H1 (cell line): ENCODE data around the gene CHST11. TPM values are rescaled to one million over a fixed set of nuclear protein-coding genes. Genes with fewer than 3 reads are reported as not detected.

Source experiments
- CTCF ChIA-PET: fragments of 300-600 bp; sonication (Branson Sonifier 250); formaldehyde crosslinking; loops from one replicate; lab custom pipeline; 2021; ENCODE audit not compliant: partially characterized antibody; lab: Charles Lee
- POLR2A ChIA-PET: fragments of 300-600 bp; sonication (Branson Sonifier 250); formaldehyde crosslinking; loops from one replicate; lab custom pipeline; 2021; ENCODE audit warnings: inconsistent platforms; ENCODE audit not compliant: partially characterized antibody; lab: Charles Lee
- DNase-seq, 2 experiments: peaks; one replicate each; pipeline versions ENCODE4 v3.0.0 to v3.0.0-alpha.2; 2010 to 2022; ENCODE audit warnings: low spot score in 2 of 2, low read depth in 1 of 2, mixed read lengths in 1 of 2
- FAIRE-seq: peaks from 2 replicates; lab custom pipeline; 2011; peaks lifted over from hg19 to GRCh38; lab: Jason Lieb, UNC
- H2AFZ ChIP-seq: 2 replicates; pipeline ENCODE4 v1.8.1; 2012; ENCODE audit warnings: low read length, inconsistent platforms
- H2AK5ac ChIP-seq: 2 replicates; pipeline ENCODE4 v1.6.1; 2013; ENCODE audit warnings: low read depth, low read length
- H2BK120ac ChIP-seq: replicated peaks from 2 replicates; pipeline ENCODE3; 2013; ENCODE audit warnings: low read depth, low read length, inconsistent platforms
- H2BK12ac ChIP-seq: 2 replicates; pipeline ENCODE4 v1.6.1; 2013; ENCODE audit warnings: low read depth, low read length
- H2BK15ac ChIP-seq: 2 replicates; pipeline ENCODE4 v1.6.1; 2013; ENCODE audit warnings: low read length
- H2BK20ac ChIP-seq: 2 replicates; pipeline ENCODE4 v1.6.1; 2013; ENCODE audit warnings: low read length
- H2BK5ac ChIP-seq: 2 replicates; pipeline ENCODE4 v1.6.1; 2013; ENCODE audit warnings: low read depth, low read length
- H3K14ac ChIP-seq: 2 replicates; pipeline ENCODE4 v1.6.1; 2013; ENCODE audit warnings: inconsistent platforms; ENCODE audit not compliant: insufficient read length
- H3K18ac ChIP-seq: 2 replicates; pipeline ENCODE4 v1.6.1; 2013; ENCODE audit warnings: low read length; ENCODE audit errors: extremely low read depth
- H3K23ac ChIP-seq: 2 replicates; pipeline ENCODE4 v1.6.1; 2013; ENCODE audit warnings: inconsistent platforms; ENCODE audit not compliant: insufficient read length
- H3K23me2 ChIP-seq: 2 replicates; pipeline ENCODE4 v1.6.1; 2013; ENCODE audit warnings: low read depth, low read length
- H3K27ac ChIP-seq: 2 replicates; pipeline ENCODE4 v1.6.1; 2011; ENCODE audit warnings: low read depth, low read length, inconsistent platforms
- H3K27me3 ChIP-seq, 4 experiments: replicated peaks in 1 of 4; 1 replicate in 1 of 4; 2 replicates in 3 of 4; pipeline versions ENCODE4 v1.6.1 to v1.8.1; 2011 to 2013; ENCODE audit warnings: low read length in 3 of 4, mild to moderate bottlenecking in 3 of 4, inconsistent platforms in 2 of 4, mixed read lengths in 2 of 4, moderate library complexity in 1 of 4; ENCODE audit not compliant: control insufficient read depth in 3 of 4, insufficient read depth in 3 of 4; ENCODE audit errors: extremely low read depth in 1 of 4
- H3K36me3 ChIP-seq, 4 experiments: 2 replicates each; pipeline versions ENCODE4 v1.6.1 to v1.8.1; 2011 to 2013; ENCODE audit warnings: mild to moderate bottlenecking in 4 of 4, low read length in 3 of 4, moderate library complexity in 2 of 4, control low read depth in 1 of 4, inconsistent platforms in 1 of 4; ENCODE audit not compliant: insufficient read depth in 4 of 4, control insufficient read depth in 2 of 4
- H3K4ac ChIP-seq: replicated peaks from 2 replicates; pipeline ENCODE3; 2013; ENCODE audit warnings: low read length, low read depth, mixed read lengths, inconsistent platforms; ENCODE audit not compliant: insufficient read length
- H3K4me1 ChIP-seq, 4 experiments: replicated peaks in 1 of 4; 1 replicate in 1 of 4; 2 replicates in 3 of 4; pipeline versions ENCODE4 v1.6.1 to v1.8.1; 2011 to 2013; ENCODE audit warnings: low read length in 3 of 4, inconsistent platforms in 2 of 4, mixed read lengths in 1 of 4; ENCODE audit not compliant: insufficient read depth in 4 of 4, control insufficient read depth in 3 of 4
- H3K4me2 ChIP-seq, 2 experiments: 2 replicates each; pipeline versions ENCODE4 v1.6.1 to v1.8.1; 2011 to 2013; ENCODE audit warnings: low read depth in 2 of 2, low read length in 2 of 2, control low read depth in 1 of 2, inconsistent platforms in 1 of 2, mild to moderate bottlenecking in 1 of 2; ENCODE audit not compliant: insufficient read depth in 1 of 2
- H3K4me3 ChIP-seq, 4 experiments: fragments of 200-600, 300-600 bp in 1 of 4; sonication (generic), shearing (Covaris generic), sonication (Bioruptor Twin) in 1 of 4; 2 replicates each; pipeline versions ENCODE4 v1.5.1 to v1.8.1; 2011 to 2016; ENCODE audit warnings: low read length in 4 of 4, low read depth in 3 of 4, control low read depth in 2 of 4, inconsistent platforms in 2 of 4, mild to moderate bottlenecking in 2 of 4, mixed read lengths in 1 of 4, moderate library complexity in 1 of 4; ENCODE audit not compliant: insufficient read depth in 2 of 4; ENCODE audit errors: extremely low read depth in 1 of 4
- H3K56ac ChIP-seq: replicated peaks from 2 replicates; pipeline ENCODE3; 2013; ENCODE audit warnings: low read depth, mild to moderate bottlenecking, mixed read lengths, low read length, inconsistent platforms; ENCODE audit not compliant: insufficient read length
- H3K79me1 ChIP-seq: 2 replicates; pipeline ENCODE4 v1.6.1; 2013; ENCODE audit warnings: low read depth, low read length, control low read depth
- H3K79me2 ChIP-seq, 2 experiments: 2 replicates each; pipeline versions ENCODE4 v1.6.1 to v1.8.1; 2012 to 2013; ENCODE audit warnings: low read length in 2 of 2, mild to moderate bottlenecking in 2 of 2, inconsistent platforms in 1 of 2; ENCODE audit not compliant: insufficient read depth in 2 of 2, control insufficient read depth in 1 of 2
- H3K9ac ChIP-seq, 4 experiments: replicated peaks in 1 of 4; 1 replicate in 1 of 4; 2 replicates in 3 of 4; pipeline versions ENCODE4 v1.6.1 to v1.8.1; 2011 to 2013; ENCODE audit warnings: low read depth in 3 of 4, low read length in 3 of 4, control low read depth in 2 of 4, mild to moderate bottlenecking in 2 of 4, moderate library complexity in 2 of 4, inconsistent platforms in 1 of 4; ENCODE audit errors: extremely low read depth in 1 of 4
- H3K9me3 ChIP-seq, 2 experiments: 2 replicates each; pipeline versions ENCODE4 v1.6.1 to v1.8.1; 2012 to 2013; ENCODE audit warnings: mild to moderate bottlenecking in 2 of 2, moderate library complexity in 2 of 2, control low read depth in 1 of 2, inconsistent platforms in 1 of 2, low read depth in 1 of 2, low read length in 1 of 2, mixed read lengths in 1 of 2; ENCODE audit not compliant: insufficient read depth in 2 of 2
- H4K20me1 ChIP-seq, 2 experiments: replicated peaks in 1 of 2; 2 replicates each; pipeline versions ENCODE3 to v1.8.1; 2011 to 2013; ENCODE audit warnings: inconsistent platforms in 2 of 2, low read length in 2 of 2, mild to moderate bottlenecking in 1 of 2; ENCODE audit not compliant: insufficient read depth in 2 of 2, control insufficient read depth in 1 of 2
- H4K5ac ChIP-seq: 2 replicates; pipeline ENCODE4 v1.6.1; 2013; ENCODE audit warnings: low read length, low read depth, mixed read lengths, inconsistent platforms; ENCODE audit not compliant: insufficient read length
- H4K8ac ChIP-seq: 2 replicates; pipeline ENCODE4 v1.8.0; 2013; ENCODE audit warnings: mild to moderate bottlenecking, moderate library complexity, low read length, inconsistent platforms; ENCODE audit not compliant: insufficient read depth; ENCODE audit errors: extremely low read depth
- H4K91ac ChIP-seq: replicated peaks from 2 replicates; pipeline ENCODE3; 2013; ENCODE audit warnings: low read length, mixed read lengths, inconsistent platforms; ENCODE audit not compliant: insufficient read length
- ATF3 ChIP-seq: IDR thresholded peaks from 2 replicates; pipeline ENCODE4 v1.6.1; 2011; ENCODE audit warnings: low read depth, mild to moderate bottlenecking, low read length; ENCODE audit not compliant: insufficient read depth
- CHD1 ChIP-seq: IDR thresholded peaks from 2 replicates; pipeline ENCODE4 v1.6.1; 2012; ENCODE audit warnings: low read depth, low read length, improper control_type of control experiment
- CTBP2 ChIP-seq: IDR thresholded peaks from 2 replicates; pipeline ENCODE4 v1.7.0; 2011; ENCODE audit warnings: borderline replicate concordance, mild to moderate bottlenecking, moderate library complexity, mixed read lengths, low read length; ENCODE audit not compliant: insufficient read depth, insufficient read length
- EGR1 ChIP-seq: IDR thresholded peaks from 2 replicates; pipeline ENCODE4 v1.6.1; 2011; ENCODE audit warnings: low read depth, low read length, borderline replicate concordance
- FOSL1 ChIP-seq: IDR thresholded peaks from 2 replicates; pipeline ENCODE4 v1.6.1; 2011; ENCODE audit warnings: mild to moderate bottlenecking, low read depth, low read length, moderate library complexity; ENCODE audit not compliant: insufficient read depth
- GABPA ChIP-seq: IDR thresholded peaks from 2 replicates; pipeline ENCODE4 v1.6.1; 2011; ENCODE audit warnings: mild to moderate bottlenecking, low read length, moderate library complexity, borderline replicate concordance; ENCODE audit not compliant: insufficient read depth
- HDAC2 ChIP-seq, 2 experiments: fragments of 300-600 bp in 1 of 2; sonication (generic) in 1 of 2; IDR thresholded peaks; 2 replicates each; pipeline ENCODE4 v1.6.1; 2011 to 2012; ENCODE audit warnings: low read depth in 2 of 2, low read length in 2 of 2, mild to moderate bottlenecking in 2 of 2, moderate library complexity in 2 of 2, borderline replicate concordance in 1 of 2, inconsistent platforms in 1 of 2
- RBBP5 ChIP-seq: IDR thresholded peaks from 2 replicates; pipeline ENCODE4 v1.7.1; 2012; ENCODE audit warnings: low read depth, mild to moderate bottlenecking, inconsistent platforms, low read length, moderate library complexity, borderline replicate concordance
- SIN3A ChIP-seq, 2 experiments: IDR thresholded peaks in 1 of 2; conservative IDR thresholded peaks in 1 of 2; 2 replicates each; pipeline ENCODE4 v1.6.1; 2011 to 2012; ENCODE audit warnings: low read length in 2 of 2, improper control_type of control experiment in 1 of 2, low read depth in 1 of 2, mild to moderate bottlenecking in 1 of 2
- SP4 ChIP-seq: IDR thresholded peaks from 2 replicates; pipeline ENCODE4 v1.6.1; 2012; ENCODE audit warnings: low read length, inconsistent platforms
- ZNF274 ChIP-seq: IDR thresholded peaks from 2 replicates; pipeline ENCODE4 v1.7.0; 2012; ENCODE audit warnings: low read length, borderline replicate concordance; ENCODE audit errors: extremely low read depth
- WGBS, 2 experiments: shearing (Covaris generic) in 1 of 2; methylation state at CpG; one replicate each; pipeline versions ENCODE4 v1.1.6 to v1.1.7; 2013 to 2015; ENCODE audit warnings: low lambda C conversion rate in 2 of 2, mixed read lengths in 2 of 2, inconsistent platforms in 1 of 2, low coverage in 1 of 2, missing lambda C conversion rate in 1 of 2; ENCODE audit not compliant: insufficient replicate concordance in 2 of 2, insufficient coverage in 1 of 2, insufficient read length in 1 of 2; ENCODE audit errors: extremely low coverage in 1 of 2, missing lambda C conversion rate in 1 of 2; 5-methylcytosine and 5-hydroxymethylcytosine counted together
- polyA plus RNA-seq, 7 experiments: library from polyadenylated mRNA; depleted of rRNA in 3 of 7; stranded (reverse) in 5 of 7; unstranded in 2 of 7; fragments of >200 nt in 5 of 7; fragments of 200-250 nt in 2 of 7; gene quantifications; 1 replicate in 5 of 7; 2 replicates in 1 of 7; 4 replicates in 1 of 7; pipeline versions ENCODE4 v1.2.1 to v1.2.3, GENCODE V29; 2011 to 2013; ENCODE audit warnings: missing spikeins in 2 of 7, mixed read lengths in 2 of 7
- total RNA-seq: library from RNA; stranded (reverse); fragmentation: NEBNext Ultra II Directional; extraction: Animal tissue kit (Norgen Biotek cat#: 25700); gene quantifications from 2 replicates; pipeline ENCODE4 v1.2.1, GENCODE V29; 2021

CHST11 gene
- total and polyA plus RNA-seq, 2 of the 8 experiments (the other 6 are each of a cell fraction or from before 2014, with no cell fraction given), result 14.4 to 20.8 TPM

- Histone ChIP-seq H2BK5ac (no peak overlapping the region), H4K91ac (no peak overlapping the region), H4K5ac (no peak overlapping the region), H2BK12ac (no peak overlapping the region), H3K4me3 (no peak overlapping the region), H2AFZ (no peak overlapping the region), H3K27ac (no peak overlapping the region), H3K36me3 (no peaks in the 10 kb centered on the region), H3K79me1 (no peaks in the 10 kb centered on the region), H3K4ac (no peak overlapping the region), H3K27me3 (no peaks in the 10 kb centered on the region), H2BK20ac (no peak overlapping the region), H3K4me1 (peaks cover 0 to 13% (median 4%) of the 10 kb centered on the region in 4 experiments; a peak in 4 of 7 replicates), H3K56ac (no peak overlapping the region), H4K8ac (no peak overlapping the region), H2BK15ac (no peak overlapping the region), H3K79me2 (no peaks in the 10 kb centered on the region), H3K18ac (no peak overlapping the region), H3K23ac (no peak overlapping the region), H3K9me3 (no peaks in the 10 kb centered on the region), H3K9ac (no peak overlapping the region), H2AK5ac (no peak overlapping the region), H3K4me2 (no peak overlapping the region), H3K23me2 (no peaks in the 10 kb centered on the region; the same call in 1 of the 2 replicates), H2BK120ac (no peak overlapping the region), H4K20me1 (no peaks in the 10 kb centered on the region), H3K14ac (no peak overlapping the region)
- ChIA-PET POLR2A (no interaction called here), CTCF (interaction anchor here (0.9 to 3.0 kb wide), 4 partner anchors 10 to 268 kb away, joined by 3 to 14 read pairs (median 11); no protein-coding TSS in a partner anchor)
- FAIRE-seq (no peak), DNase-seq (no peak)
- TF ChIP-seq SP4 (no peak), RBBP5 (no peak), EGR1 (no peak), GABPA (no peak), ZNF274 (no peak), ATF3 (no peak), CHD1 (no peak), SIN3A (conservative IDR thresholded peaks at IDR 0.05 in 1 of 2, IDR thresholded peaks at IDR 0.05 in 1 of 2; ENCODE audit: low read depth in 1 of 2, low read length in 2 of 2) (no peak), FOSL1 (no peak), CTBP2 (no peak), HDAC2 (IDR thresholded peaks at IDR 0.05; ENCODE audit: borderline replicate concordance in 1 of 2, low read depth in 2 of 2, low read length in 2 of 2) (no peak)
- 77% methylated on average over 5 of the region's 5 CpGs; no CpG with 5 or more reads in 1 of the 2 experiments for WGBS, 2 experiments
These were observed 193.8 kb downstream of the CHST11 start for GRCh38 chr12:104650541-104650940.
